ENCODE results near the gene PKP1.

DNA sequence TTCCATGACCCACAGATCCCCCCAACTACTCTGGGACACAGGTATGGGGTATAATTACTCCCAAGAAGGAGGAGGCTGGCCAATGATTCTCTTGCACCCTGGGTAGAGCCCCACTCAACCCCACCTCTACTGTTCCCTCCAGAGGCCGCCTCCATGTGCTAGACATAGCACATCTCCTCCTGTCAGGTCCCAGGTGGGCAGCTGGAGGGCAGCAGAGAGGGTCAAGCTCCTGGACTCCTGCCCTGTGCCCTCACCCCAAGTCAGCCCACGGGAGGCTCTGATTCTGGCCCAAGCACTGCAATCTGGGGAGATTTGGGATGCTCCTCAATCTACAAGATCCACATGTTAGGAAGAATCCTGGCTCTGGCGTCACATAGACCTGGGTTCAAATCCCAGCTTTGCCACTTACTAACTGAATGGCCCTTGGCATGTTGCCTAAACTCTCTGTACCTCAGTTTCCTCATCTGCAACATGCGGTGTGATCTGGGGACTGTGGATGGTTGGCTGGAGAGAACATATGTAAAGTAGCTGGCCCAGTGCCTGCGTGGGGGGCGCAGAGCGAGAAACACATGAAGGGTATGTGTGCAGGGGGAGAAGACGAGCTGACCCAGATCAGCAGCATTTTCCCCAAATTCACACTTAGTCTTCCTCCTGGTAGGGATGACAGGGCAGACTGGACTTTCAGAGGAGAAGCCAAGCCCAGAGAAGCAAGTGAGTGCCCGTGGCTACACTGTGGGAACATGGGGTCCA, 71.0 kb downstream of the PKP1 start:
- TF ChIP-seq, protein P1, sequence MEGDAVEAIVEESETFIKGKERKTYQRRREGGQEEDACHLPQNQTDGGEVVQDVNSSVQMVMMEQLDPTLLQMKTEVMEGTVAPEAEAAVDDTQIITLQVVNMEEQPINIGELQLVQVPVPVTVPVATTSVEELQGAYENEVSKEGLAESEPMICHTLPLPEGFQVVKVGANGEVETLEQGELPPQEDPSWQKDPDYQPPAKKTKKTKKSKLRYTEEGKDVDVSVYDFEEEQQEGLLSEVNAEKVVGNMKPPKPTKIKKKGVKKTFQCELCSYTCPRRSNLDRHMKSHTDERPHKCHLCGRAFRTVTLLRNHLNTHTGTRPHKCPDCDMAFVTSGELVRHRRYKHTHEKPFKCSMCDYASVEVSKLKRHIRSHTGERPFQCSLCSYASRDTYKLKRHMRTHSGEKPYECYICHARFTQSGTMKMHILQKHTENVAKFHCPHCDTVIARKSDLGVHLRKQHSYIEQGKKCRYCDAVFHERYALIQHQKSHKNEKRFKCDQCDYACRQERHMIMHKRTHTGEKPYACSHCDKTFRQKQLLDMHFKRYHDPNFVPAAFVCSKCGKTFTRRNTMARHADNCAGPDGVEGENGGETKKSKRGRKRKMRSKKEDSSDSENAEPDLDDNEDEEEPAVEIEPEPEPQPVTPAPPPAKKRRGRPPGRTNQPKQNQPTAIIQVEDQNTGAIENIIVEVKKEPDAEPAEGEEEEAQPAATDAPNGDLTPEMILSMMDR (IDR thresholded peaks at IDR 0.05), result no peak
- TF ChIP-seq POLR2A (IDR thresholded peaks at IDR 0.05), result no peak

Measured in testis (tissue), 2 donors.